WTC11 (cell line): ENCODE data around the gene TBR1.

Experiments used
- CTCF ChIP-seq: fragments of 200-600 bp; IDR thresholded peaks from 2 replicates; pipeline ENCODE4 v1.8.0; 2022; ENCODE audit warnings: antibody characterized with exemption
- E2F5 ChIP-seq: sonication (generic); formaldehyde crosslinking; IDR thresholded peaks from 2 replicates; pipeline ENCODE4 v1.8.1; 2022; ENCODE audit warnings: mild to moderate bottlenecking, moderate library complexity, missing genetic modification reagents
- FOXJ3 ChIP-seq: sonication (generic); formaldehyde crosslinking; IDR thresholded peaks from 2 replicates; pipeline ENCODE4 v1.9.0; 2021; ENCODE audit warnings: missing genetic modification reagents, mild to moderate bottlenecking, borderline replicate concordance
- FOXP1 ChIP-seq: sonication (generic); formaldehyde crosslinking; IDR thresholded peaks from 2 replicates; pipeline ENCODE4 v1.8.0; 2022; ENCODE audit warnings: missing genetic modification reagents, mild to moderate bottlenecking, moderate library complexity, borderline replicate concordance
- GABPB1 ChIP-seq: sonication (generic); formaldehyde crosslinking; IDR thresholded peaks from 2 replicates; pipeline ENCODE4 v1.8.1; 2023; ENCODE audit warnings: mild to moderate bottlenecking, missing genetic modification reagents
- HMGXB4 ChIP-seq: sonication (generic); formaldehyde crosslinking; IDR thresholded peaks from 2 replicates; pipeline ENCODE4 v1.8.1; 2023; ENCODE audit warnings: mild to moderate bottlenecking, moderate library complexity, missing genetic modification reagents
- MAX ChIP-seq: sonication (generic); formaldehyde crosslinking; IDR thresholded peaks from 2 replicates; pipeline ENCODE4 v1.8.0; 2022; ENCODE audit warnings: mild to moderate bottlenecking, missing genetic modification reagents
- NFE2L1 ChIP-seq: sonication (generic); formaldehyde crosslinking; IDR thresholded peaks from 2 replicates; pipeline ENCODE4 v1.8.1; 2023; ENCODE audit warnings: missing genetic modification reagents
- SP1 ChIP-seq: sonication (generic); formaldehyde crosslinking; conservative IDR thresholded peaks from 2 replicates; pipeline ENCODE4 v1.8.1; 2022; ENCODE audit warnings: missing genetic modification reagents
- TP53 ChIP-seq: sonication (generic); formaldehyde crosslinking; IDR thresholded peaks from 2 replicates; pipeline ENCODE4 v1.8.1; 2023; ENCODE audit warnings: mild to moderate bottlenecking, missing genetic modification reagents
- ZNF138 ChIP-seq: sonication (generic); formaldehyde crosslinking; conservative IDR thresholded peaks from 2 replicates; pipeline ENCODE4 v1.8.1; 2022; ENCODE audit warnings: mild to moderate bottlenecking, moderate library complexity, missing genetic modification reagents
- ZNF219 ChIP-seq: sonication (generic); formaldehyde crosslinking; IDR thresholded peaks from 2 replicates; pipeline ENCODE4 v1.8.0; 2023; ENCODE audit warnings: missing genetic modification reagents, mild to moderate bottlenecking, borderline replicate concordance
- ZSCAN18 ChIP-seq: fragments of 250-450 bp; sonication (Bioruptor Pico); IDR thresholded peaks from 2 replicates; pipeline ENCODE4 v2.1.2; 2022; ENCODE audit warnings: mild to moderate bottlenecking, moderate library complexity

- TF ChIP-seq CTCF (no peak), TP53 (CRISPR knock-in tag) (no peak), MAX (CRISPR knock-in tag) (no peak), FOXJ3 (CRISPR knock-in tag) (no peak), ZNF138 (CRISPR knock-in tag) (no peak), SP1 (CRISPR knock-in tag) (no peak), ZSCAN18 (no peak), FOXP1 (CRISPR knock-in tag) (no peak), NFE2L1 (CRISPR knock-in tag) (no peak), E2F5 (CRISPR knock-in tag) (peak; percentile 74; the same call in 1 of the 2 replicates), ZNF219 (no peak), HMGXB4 (CRISPR knock-in tag) (0 out of 2 replicates have a peak, but pooled peaks have one; percentile 51), GABPB1 (no peak)
Observed at GRCh38 chr2:161427664-161428587, 11.8 kb downstream of the TBR1 start.
